GM12878 (cell line): ENCODE measurements around the gene HRH3. TPM values are rescaled to one million over a fixed set of nuclear protein-coding genes. Genes with fewer than 3 reads are reported as not detected.

Source experiments
- ATAC-seq: fragments of 200-7000 bp; cut with Tn5 transposase; 3 replicates; pipeline ENCODE4 v1.9.1; 2020; ENCODE audit warnings: mild to moderate bottlenecking, moderate library complexity
- BruUV-seq: library from RNA; stranded (reverse); fragments of 400-500 nt; replicated peaks from 2 replicates; lab custom pipeline; 2021; lab: Mats Ljungman, UMichigan
- CTCF ChIA-PET: fragments of 300-600 bp; sonication (Branson Sonifier 250); formaldehyde crosslinking; extraction: SDS; loops from one replicate; lab custom pipeline; 2021; ENCODE audit warnings: inconsistent platforms; lab: Yijun Ruan, JAX
- POLR2A ChIA-PET: fragments of 350-600 bp; formaldehyde crosslinking; extraction: SDS; loops from one replicate; lab custom pipeline; 2021; ENCODE audit warnings: inconsistent platforms; lab: Charles Lee
- RAD21 ChIA-PET: fragments of 300-600 bp; sonication (Branson Sonifier 250); formaldehyde crosslinking; loops from one replicate; lab custom pipeline; 2023; ENCODE audit warnings: antibody characterized with exemption; ENCODE audit not compliant: unreplicated experiment; lab: Charles Lee
- SMC1A ChIA-PET: fragments of 300-600 bp; sonication (Branson Sonifier 250); formaldehyde crosslinking; loops from one replicate; lab custom pipeline; 2023; ENCODE audit not compliant: unreplicated experiment, uncharacterized antibody; lab: Charles Lee
- DNase-seq: peaks from one replicate; pipeline ENCODE4 v3.0.0-alpha.2; 2011; ENCODE audit warnings: low read depth, low spot score
- FAIRE-seq: peaks from 3 replicates; lab custom pipeline; 2011; peaks lifted over from hg19 to GRCh38; lab: Jason Lieb, UNC
- H2AFZ ChIP-seq: 2 replicates; pipeline ENCODE4 v1.6.0; 2011; ENCODE audit warnings: low read depth, low read length, control low read depth; ENCODE audit not compliant: control insufficient read depth
- H3K27ac ChIP-seq: 2 replicates; pipeline ENCODE4 v1.5.1; 2011; ENCODE audit warnings: control low read depth; ENCODE audit not compliant: control insufficient read depth, insufficient read depth
- H3K27me3 ChIP-seq, 2 experiments: replicated peaks in 1 of 2; 2 replicates each; pipeline versions ENCODE4 v1.6.0 to v1.6.1; 2011; ENCODE audit warnings: low read length in 1 of 2; ENCODE audit not compliant: control insufficient read depth in 2 of 2, insufficient read depth in 2 of 2
- H3K36me3 ChIP-seq, 2 experiments: 2 replicates each; pipeline ENCODE4 v1.5.1; 2011; ENCODE audit warnings: low read length in 1 of 2; ENCODE audit not compliant: control insufficient read depth in 2 of 2, insufficient read depth in 2 of 2
- H3K4me1 ChIP-seq: 2 replicates; pipeline ENCODE4 v1.6.1; 2011; ENCODE audit warnings: mild to moderate bottlenecking, low read length, moderate library complexity, mixed read lengths; ENCODE audit not compliant: control insufficient read depth, insufficient read depth
- H3K4me2 ChIP-seq: 2 replicates; pipeline ENCODE4 v1.6.0; 2011; ENCODE audit warnings: control low read depth; ENCODE audit not compliant: control insufficient read depth, insufficient read depth
- H3K4me3 ChIP-seq: fragments of 200-600 bp; sonication (generic); 2 replicates; pipeline ENCODE4 v1.5.1; 2016
- H3K79me2 ChIP-seq: 2 replicates; pipeline ENCODE4 v1.6.0; 2011; ENCODE audit warnings: low read length; ENCODE audit not compliant: control insufficient read depth, insufficient read depth
- H3K9ac ChIP-seq: 2 replicates; pipeline ENCODE4 v1.8.0; 2011; ENCODE audit warnings: low read length, control low read depth, mixed read lengths; ENCODE audit not compliant: control insufficient read depth, insufficient read depth
- H3K9me3 ChIP-seq: replicated peaks from 3 replicates; pipeline ENCODE4 v1.5.1; 2011; ENCODE audit warnings: mild to moderate bottlenecking, low read length; ENCODE audit not compliant: control insufficient read depth, insufficient read depth
- H4K20me1 ChIP-seq: 2 replicates; pipeline ENCODE4 v1.6.0; 2011; ENCODE audit not compliant: control insufficient read depth, insufficient read depth
- BRCA1 ChIP-seq: IDR thresholded peaks from 2 replicates; pipeline ENCODE4 v1.6.1; 2011; ENCODE audit warnings: low read depth, low read length, improper control_type of control experiment
- ELK1 ChIP-seq: IDR thresholded peaks from 2 replicates; pipeline ENCODE4 v1.6.1; 2012; ENCODE audit warnings: low read depth, low read length, improper control_type of control experiment
- FOXM1 ChIP-seq: IDR thresholded peaks from 2 replicates; pipeline ENCODE4 v1.6.1; 2012; ENCODE audit warnings: low read depth, mild to moderate bottlenecking, inconsistent platforms, low read length, moderate library complexity
- KDM1A ChIP-seq: fragments of 200-600 bp; sonication (generic); IDR thresholded peaks from 2 replicates; pipeline ENCODE4 v1.6.1; 2016; ENCODE audit warnings: borderline replicate concordance
- MAX ChIP-seq: IDR thresholded peaks from 2 replicates; pipeline ENCODE4 v1.6.1; 2012; ENCODE audit warnings: low read depth, low read length, improper control_type of control experiment
- NFYA ChIP-seq: IDR thresholded peaks from 2 replicates; pipeline ENCODE4 v1.6.1; 2011; ENCODE audit warnings: low read depth, mild to moderate bottlenecking, low read length, improper control_type of control experiment, borderline replicate concordance
- SMAD5 ChIP-seq: IDR thresholded peaks from 2 replicates; pipeline ENCODE4 v1.6.1; 2016; ENCODE audit warnings: antibody characterized with exemption, low read depth
- ZNF207 ChIP-seq: fragments of 450-650 bp; IDR thresholded peaks from 2 replicates; pipeline ENCODE4 v1.6.1; 2014; ENCODE audit warnings: antibody characterized with exemption, mild to moderate bottlenecking, borderline replicate concordance
- ZNF274 ChIP-seq: IDR thresholded peaks from one replicate; pipeline ENCODE4 v1.8.0; 2011; ENCODE audit not compliant: insufficient read length, insufficient read depth
- ZSCAN29 ChIP-seq: fragments of 450-650 bp; IDR thresholded peaks from 2 replicates; pipeline ENCODE4 v1.6.1; 2017; ENCODE audit warnings: mild to moderate bottlenecking, moderate library complexity
- WGBS: methylation state at CpG from one replicate; pipeline ENCODE4 v1.1.6; 2016; ENCODE audit warnings: low lambda C conversion rate; ENCODE audit not compliant: insufficient replicate concordance, insufficient coverage; ENCODE audit errors: missing lambda C conversion rate; 5-methylcytosine and 5-hydroxymethylcytosine counted together
- in situ Hi-C: fragments of 300-500 bp; cut with MboI; formaldehyde crosslinking; loops from 9 replicates; pipeline ENCODE4 v1.14.3; 2018; ENCODE audit warnings: mixed read lengths
- intact Hi-C: fragments of 100-400 bp; cut with micrococcal nuclease; formaldehyde crosslinking; loops from one replicate; pipeline ENCODE4 v1.14.2; 2022; ENCODE audit not compliant: unreplicated experiment
- polyA plus RNA-seq, 11 experiments: library from polyadenylated mRNA; depleted of rRNA in 4 of 11; unstranded in 6 of 11; stranded (reverse) in 5 of 11; fragments of >200 nt; fragmentation: Nextera tagmentation in 4 of 11; fragmentation: Illumina TruSeq in 1 of 11; extraction: Ambion mirVana in 4 of 11; extraction: Trizol in 1 of 11; gene quantifications; 1 replicate in 1 of 11; 2 replicates in 10 of 11; pipeline versions ENCODE4 v1.2.1 to v1.2.3, GENCODE V29; 2011 to 2016; ENCODE audit warnings: inconsistent platforms in 2 of 11, missing spikeins in 2 of 11, low read depth in 1 of 11
- total RNA-seq, 4 experiments: library from RNA; depleted of rRNA in 3 of 4; stranded (reverse); fragments of >200 nt in 3 of 4; fragmentation: Illumina TruSeq in 1 of 4; extraction: Trizol in 1 of 4; gene quantifications; 2 replicates each; pipeline versions ENCODE4 v1.2.1 to v1.2.3, GENCODE V29; 2013 to 2021

The HRH3 gene
- total and polyA plus RNA-seq, 10 of the 15 experiments (the other 5 are each of a cell fraction or from before 2014, with no cell fraction given): not detected

GRCh38 chr20:62175711-62176110 lies 44.4 kb downstream of the HRH3 start:
- ChIA-PET SMC1A (no interaction called here), CTCF (no interaction called here), POLR2A (no interaction called here)
- Histone ChIP-seq H3K4me2 (no peak overlapping the region), H3K27ac (no peak overlapping the region), H3K9me3 (no peaks in the 10 kb centered on the region), H3K9ac (no peak overlapping the region), H3K4me3 (no peak overlapping the region)
- no peak for FAIRE-seq
- no peak for TF ChIP-seq ZNF207
- TF ChIP-seq FOXM1: no peak
- no peak for TF ChIP-seq NFYA
- no peak for TF ChIP-seq SMAD5
- TF ChIP-seq ZSCAN29: no peak
- TF ChIP-seq KDM1A: no peak
- no peak for TF ChIP-seq BRCA1
- no peak for TF ChIP-seq ELK1
- no peak for TF ChIP-seq ZNF274
- no peak for TF ChIP-seq MAX
- TF ChIP-seq, all 136 proteins: peak for 0
- ATAC-seq (no peak), DNase-seq (no peak)
- in situ Hi-C loops (no loop called here), intact Hi-C loops (no loop called here)
- Histone ChIP-seq H3K79me2 (no peaks in the 10 kb centered on the region), H3K36me3 (peaks cover 0 to 2% of the 10 kb centered on the region in 2 experiments; a peak in 3 of 4 replicates), H2AFZ (no peak overlapping the region), H4K20me1 (no peaks in the 10 kb centered on the region), H3K27me3 (no peaks in the 10 kb centered on the region), H3K4me1 (no peaks in the 10 kb centered on the region)
- no TSS peak for BruUV-seq
- WGBS: 98% methylated on average over 10 of the region's 10 CpGs
- RAD21 ChIA-PET: no interaction called here
